Vagina (tissue), 2 donors: ENCODE results near the gene SLC46A1. TPM values are rescaled to one million over a fixed set of nuclear protein-coding genes. Genes with fewer than 3 reads are reported as not detected.
"Not testable (repeated sequence)": the region's sequence is repeated elsewhere in the genome, so short reads cannot be mapped to it uniquely, and the experiment has no call there.

Experiments used
- DNase-seq, 2 donors: peaks; one replicate each; pipeline ENCODE4 v3.0.0-alpha.2; 2017; ENCODE audit errors: extremely low spot score in 2 of 2
- H3K27ac ChIP-seq: fragments of 200-600 bp; sonication (generic); one replicate; pipeline ENCODE4 v1.5.1; 2019
- H3K27me3 ChIP-seq: fragments of 200-600 bp; sonication (generic); one replicate; pipeline ENCODE4 v1.5.1; 2019
- H3K36me3 ChIP-seq, 2 donors: fragments of 200-600 bp; sonication (generic); one replicate each; pipeline ENCODE4 v1.5.1; 2017 to 2019
- H3K4me1 ChIP-seq: fragments of 200-600 bp; sonication (generic); one replicate; pipeline ENCODE4 v1.5.1; 2019
- H3K4me3 ChIP-seq, 2 donors: fragments of 200-600 bp; sonication (generic); 1 replicate in 1 of 2; 2 replicates in 1 of 2; pipeline ENCODE4 v1.5.1; 2016 to 2019
- H3K9me3 ChIP-seq: fragments of 200-600 bp; sonication (generic); one replicate; pipeline ENCODE4 v1.5.1; 2019
- POLR2A ChIP-seq, 2 donors: fragments of 450-650 bp; IDR thresholded peaks; one replicate each; pipeline ENCODE4 v1.6.1; 2017; ENCODE audit warnings: antibody characterized with exemption in 2 of 2, mild to moderate bottlenecking in 2 of 2, moderate library complexity in 2 of 2
- POLR2AphosphoS5 ChIP-seq, 2 donors: sonication (generic); formaldehyde crosslinking; IDR thresholded peaks; one replicate each; pipeline ENCODE4 v1.9.0; 2017; ENCODE audit warnings: antibody characterized with exemption in 2 of 2, mild to moderate bottlenecking in 2 of 2, low read depth in 1 of 2; ENCODE audit not compliant: insufficient read depth in 1 of 2
- intact Hi-C: fragments of 100-400 bp; cut with DNase I; formaldehyde crosslinking; loops from one replicate; pipeline ENCODE4 v1.15.1; 2023
- total RNA-seq: library from RNA; depleted of rRNA; stranded (reverse); fragments of >200 nt; gene quantifications from one replicate; pipeline ENCODE4 v1.2.3, GENCODE V29; 2016
- TF ChIP-seq, protein P1 (sequence below), 3 experiments: fragments of 450-650 bp in 2 of 3; fragments of 200-600 bp in 1 of 3; sonication (generic) in 1 of 3; IDR thresholded peaks; one replicate each; pipeline ENCODE4 v1.5.1; 2017 to 2019; ENCODE audit warnings: antibody characterized with exemption in 3 of 3, mild to moderate bottlenecking in 2 of 3, moderate library complexity in 2 of 3

SLC46A1 gene
- total RNA-seq: 13.8 TPM

DNA sequence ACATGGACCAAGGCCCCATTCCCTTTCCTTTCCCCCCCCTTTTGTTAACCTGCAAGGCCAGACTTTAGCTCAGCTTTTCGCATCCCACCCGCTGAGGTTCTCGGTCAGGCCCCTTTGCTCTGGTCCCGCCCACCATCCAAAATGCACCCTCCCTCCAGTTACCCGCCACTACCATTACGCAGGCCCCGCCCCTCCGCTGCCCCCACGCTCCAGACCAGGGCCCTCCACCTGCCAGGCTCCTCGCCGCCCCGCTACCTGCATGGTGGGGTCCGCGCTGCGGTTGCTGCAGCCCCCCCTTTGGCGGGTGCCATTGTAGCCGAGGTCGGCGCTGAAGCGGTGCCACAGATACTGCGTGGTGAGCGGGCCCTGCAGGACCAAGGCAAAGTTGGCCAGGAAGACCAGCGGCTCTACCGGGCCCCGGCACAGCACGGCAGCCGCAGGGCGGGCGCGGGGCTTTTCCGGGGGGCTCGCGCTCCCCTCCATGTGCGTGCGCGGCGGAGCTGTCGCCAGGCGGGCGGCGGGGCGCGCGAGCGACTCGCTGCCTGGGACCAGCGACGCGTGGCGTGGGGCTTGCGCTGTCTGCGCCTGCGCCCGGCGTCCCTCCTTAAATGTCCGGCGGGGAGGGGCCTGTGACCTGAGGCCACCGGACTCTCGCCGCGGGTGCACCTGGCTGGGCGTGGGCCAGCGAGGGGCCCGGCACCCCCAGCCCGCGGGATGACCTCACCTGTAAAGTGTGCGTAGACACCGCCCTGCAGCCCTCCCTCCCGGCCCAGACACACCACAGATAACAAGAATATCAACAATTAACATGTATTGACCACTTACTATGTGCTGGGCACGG is at the start of gene SLC46A1:
TSS of gene SLC46A1 (minus strand) at position 581 of the 841 bp plus-strand sequence. CDS start at position 483, 98 bp downstream.
- Histone ChIP-seq H3K27me3 (no peaks in the 10 kb centered on the region), H3K9me3 (no peaks in the 10 kb centered on the region), H3K4me3 (peak within 1 kb of the TSS; percentile 79 to 81), H3K36me3 (no peaks in the 10 kb centered on the region), H3K27ac (no peak within 1 kb of the TSS), H3K4me1 (peaks cover 21% of the 10 kb centered on the region)
- DNase-seq: no peak
- intact Hi-C loops: no loop called here
- TF ChIP-seq POLR2A (IDR thresholded peaks at IDR 0.05): no peak
- TF ChIP-seq POLR2AphosphoS5 (IDR thresholded peaks at IDR 0.05; ENCODE audit: insufficient read depth in 1 of 2, low read depth in 1 of 2): peak in 1 of 2 donors; percentile 39

DNA sequence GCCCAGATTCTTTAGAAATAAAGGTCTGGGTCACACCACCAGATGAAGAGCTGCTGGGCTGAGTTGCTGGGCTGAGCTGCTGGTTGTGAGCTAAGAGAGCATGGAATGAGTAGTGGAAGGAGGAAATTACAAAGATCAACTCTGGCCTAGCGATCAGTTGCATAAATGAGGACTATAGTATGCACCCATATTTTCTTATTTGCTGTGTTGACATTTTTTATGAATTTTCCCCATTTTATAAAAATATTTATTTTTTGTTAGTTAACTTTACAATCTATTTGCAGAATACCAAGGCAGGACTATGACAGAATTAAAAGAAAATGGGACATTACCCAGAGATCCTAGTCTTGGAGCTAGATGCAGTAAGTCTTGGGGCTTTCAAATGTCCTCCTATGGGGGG is 43.8 kb upstream of the SLC46A1 start:
- Histone ChIP-seq H3K9me3 (no peaks in the 10 kb centered on the region), H3K36me3 (no peaks in the 10 kb centered on the region), H3K4me1 (no peaks in the 10 kb centered on the region), H3K27ac (no peak overlapping the region), H3K4me3 (no peak overlapping the region), H3K27me3 (no peaks in the 10 kb centered on the region)
- DNase-seq: no peak
- intact Hi-C loops: no loop called here
- TF ChIP-seq, protein P1, sequence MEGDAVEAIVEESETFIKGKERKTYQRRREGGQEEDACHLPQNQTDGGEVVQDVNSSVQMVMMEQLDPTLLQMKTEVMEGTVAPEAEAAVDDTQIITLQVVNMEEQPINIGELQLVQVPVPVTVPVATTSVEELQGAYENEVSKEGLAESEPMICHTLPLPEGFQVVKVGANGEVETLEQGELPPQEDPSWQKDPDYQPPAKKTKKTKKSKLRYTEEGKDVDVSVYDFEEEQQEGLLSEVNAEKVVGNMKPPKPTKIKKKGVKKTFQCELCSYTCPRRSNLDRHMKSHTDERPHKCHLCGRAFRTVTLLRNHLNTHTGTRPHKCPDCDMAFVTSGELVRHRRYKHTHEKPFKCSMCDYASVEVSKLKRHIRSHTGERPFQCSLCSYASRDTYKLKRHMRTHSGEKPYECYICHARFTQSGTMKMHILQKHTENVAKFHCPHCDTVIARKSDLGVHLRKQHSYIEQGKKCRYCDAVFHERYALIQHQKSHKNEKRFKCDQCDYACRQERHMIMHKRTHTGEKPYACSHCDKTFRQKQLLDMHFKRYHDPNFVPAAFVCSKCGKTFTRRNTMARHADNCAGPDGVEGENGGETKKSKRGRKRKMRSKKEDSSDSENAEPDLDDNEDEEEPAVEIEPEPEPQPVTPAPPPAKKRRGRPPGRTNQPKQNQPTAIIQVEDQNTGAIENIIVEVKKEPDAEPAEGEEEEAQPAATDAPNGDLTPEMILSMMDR (IDR thresholded peaks at IDR 0.05): no peak

DNA sequence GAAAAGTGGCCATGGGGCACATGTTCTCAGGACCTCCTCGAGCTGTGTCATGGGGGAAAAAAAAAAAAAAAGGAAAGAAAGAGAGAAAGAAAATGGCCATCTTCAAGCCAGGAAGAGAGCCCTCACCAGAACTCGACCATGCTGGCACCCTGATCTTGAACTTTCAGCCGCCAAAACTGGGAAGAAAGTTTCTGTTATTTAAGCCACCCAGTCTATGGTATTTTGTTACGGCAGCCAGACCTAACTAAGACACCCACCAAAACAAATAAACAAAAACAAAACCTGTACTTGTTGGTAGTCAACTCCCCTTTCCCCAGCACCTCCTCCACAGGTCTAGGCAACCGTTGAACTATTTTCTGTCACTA is 41.4 kb upstream of the SLC46A1 start:
- Histone ChIP-seq H3K4me3 (no peak overlapping the region), H3K4me1 (no peaks in the 10 kb centered on the region), H3K27me3 (no peaks in the 10 kb centered on the region), H3K9me3 (no peaks in the 10 kb centered on the region), H3K36me3 (no peaks in the 10 kb centered on the region), H3K27ac (no peak overlapping the region)
- no peak for DNase-seq
- intact Hi-C loops: no loop called here
- TF ChIP-seq POLR2AphosphoS5 (IDR thresholded peaks at IDR 0.05; ENCODE audit: insufficient read depth in 1 of 2, low read depth in 1 of 2): no peak
- TF ChIP-seq, protein P1 (IDR thresholded peaks at IDR 0.05): no peak
- no peak for TF ChIP-seq POLR2A (IDR thresholded peaks at IDR 0.05)

DNA sequence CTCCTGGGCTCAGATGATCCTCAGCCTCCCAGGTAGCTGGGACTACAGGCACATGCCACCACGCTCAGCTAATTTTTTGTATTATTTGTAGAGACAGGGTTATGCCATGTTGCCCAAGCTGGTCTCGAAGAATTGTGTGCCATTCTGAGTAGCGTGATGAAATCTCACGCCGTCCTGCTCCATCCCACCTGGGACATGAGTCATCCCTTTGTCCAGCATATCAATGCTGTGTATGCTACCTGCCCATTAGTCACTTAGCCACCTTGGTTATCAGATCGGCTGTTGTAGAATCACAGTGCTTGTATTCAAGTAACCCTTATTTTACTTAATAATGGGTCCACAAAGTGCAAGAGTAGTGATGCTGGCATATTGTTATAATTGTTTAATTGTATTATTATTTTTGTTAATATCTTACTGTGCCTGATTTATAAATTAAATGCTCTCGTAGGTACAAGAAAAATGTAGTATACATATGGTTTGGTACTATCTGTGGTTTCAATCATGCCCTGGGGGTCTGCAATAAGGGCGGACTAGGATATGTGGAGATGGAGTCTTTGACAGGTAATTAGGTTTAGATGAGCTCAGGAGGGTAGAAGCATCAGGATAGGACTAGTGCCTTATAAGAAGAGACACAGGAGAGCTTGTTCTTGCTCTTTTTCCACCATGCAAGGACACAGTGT is 40.8 kb upstream of the SLC46A1 start:
- TF ChIP-seq, protein P1 (IDR thresholded peaks at IDR 0.05): no peak
- TF ChIP-seq POLR2AphosphoS5 (IDR thresholded peaks at IDR 0.05; ENCODE audit: insufficient read depth in 1 of 2, low read depth in 1 of 2): no peak
- TF ChIP-seq POLR2A (IDR thresholded peaks at IDR 0.05): no peak
- Histone ChIP-seq H3K36me3 (no peaks in the 10 kb centered on the region), H3K27ac (no peak overlapping the region), H3K4me1 (no peaks in the 10 kb centered on the region), H3K27me3 (no peaks in the 10 kb centered on the region), H3K4me3 (no peak overlapping the region), H3K9me3 (no peaks in the 10 kb centered on the region)
- intact Hi-C loops: no loop called here
- DNase-seq: no peak

DNA sequence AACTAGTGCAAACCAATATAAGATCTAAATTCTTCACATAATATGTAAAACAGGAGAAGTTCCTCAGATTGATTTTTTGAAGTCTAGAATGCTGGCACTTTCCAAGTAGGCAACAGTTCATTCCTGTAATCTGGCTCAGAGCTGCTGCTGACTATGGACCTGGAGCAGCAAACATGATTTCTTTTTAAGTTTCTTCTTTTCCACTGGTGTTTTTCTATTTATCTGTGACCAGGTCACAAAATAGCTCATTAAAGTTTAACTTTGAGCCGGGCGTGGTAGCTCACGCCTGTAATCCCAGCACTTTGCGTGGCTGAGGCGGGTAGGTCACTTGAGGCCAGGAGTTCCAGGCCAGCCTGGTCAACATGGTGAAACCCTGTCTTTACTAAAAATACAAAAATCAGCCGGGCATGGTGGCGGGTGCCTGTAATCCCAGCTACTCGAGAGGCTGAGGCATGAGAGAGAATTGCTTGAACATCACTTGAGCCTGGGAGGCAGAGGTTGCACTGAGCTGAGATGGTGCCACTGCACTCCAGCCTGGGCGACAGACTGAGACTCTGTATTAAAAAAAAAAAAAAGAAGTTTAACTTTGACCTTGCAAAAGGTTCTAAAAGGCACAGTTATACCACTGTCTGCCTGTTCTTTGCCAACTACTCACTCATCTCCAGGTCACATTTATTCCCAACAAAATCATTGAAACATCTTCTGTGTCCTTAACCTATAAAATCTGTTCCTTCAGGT is 38.1 kb upstream of the SLC46A1 start:
- no peak for DNase-seq
- intact Hi-C loops: no loop called here
- Histone ChIP-seq H3K4me3 (no peak overlapping the region), H3K36me3 (no peaks in the 10 kb centered on the region), H3K27me3 (no peaks in the 10 kb centered on the region), H3K4me1 (no peaks in the 10 kb centered on the region), H3K9me3 (no peaks in the 10 kb centered on the region), H3K27ac (no peak overlapping the region)
- TF ChIP-seq, protein P1 (IDR thresholded peaks at IDR 0.05): no peak
- TF ChIP-seq POLR2A (IDR thresholded peaks at IDR 0.05) (no peak), POLR2AphosphoS5 (IDR thresholded peaks at IDR 0.05; ENCODE audit: insufficient read depth in 1 of 2, low read depth in 1 of 2) (no peak)

DNA sequence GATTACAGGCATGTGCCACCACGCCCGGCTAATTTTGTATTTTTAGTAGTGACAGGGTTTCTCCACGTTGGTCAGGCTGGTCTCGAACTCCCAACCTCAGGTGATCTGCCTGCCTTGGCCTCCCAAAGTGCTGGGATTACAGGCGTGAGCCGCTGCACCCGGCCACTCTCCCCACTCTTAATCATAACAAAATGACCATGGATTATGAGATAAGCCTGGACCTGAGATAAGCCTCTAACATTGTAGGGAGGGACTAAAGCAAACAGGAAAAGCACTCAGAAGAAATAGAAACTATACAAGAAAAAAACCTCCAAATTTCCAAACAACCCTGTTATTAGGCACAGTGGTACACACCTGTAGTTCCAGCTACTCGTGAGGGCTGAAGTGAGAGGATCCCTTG is 28.3 kb upstream of the SLC46A1 start:
- H3K36me3 ChIP-seq, H3K4me3 ChIP-seq, DNase-seq, intact Hi-C loops, H3K27ac ChIP-seq, H3K9me3 ChIP-seq, H3K27me3 ChIP-seq, H3K4me1 ChIP-seq: not testable (repeated sequence)
